Upper lobe of right lung (tissue), 1 donor: ENCODE results near the gene ANKRD12. TPM values are rescaled to one million over a fixed set of nuclear protein-coding genes. Genes with fewer than 3 reads are reported as not detected.

ENCODE experiments used
- ATAC-seq: fragments of 200-7000 bp; cut with Tn5 transposase; one replicate; pipeline ENCODE4 v1.9.1; 2020; ENCODE audit warnings: mild to moderate bottlenecking, moderate library complexity
- DNase-seq: peaks from one replicate; pipeline ENCODE4 v3.0.0-alpha.2; 2020
- H3K27ac ChIP-seq: fragments of 200-600 bp; one replicate; pipeline ENCODE4 v1.8.0; 2022
- H3K27me3 ChIP-seq: fragments of 200-600 bp; one replicate; pipeline ENCODE4 v1.8.0; 2022; ENCODE audit warnings: mild to moderate bottlenecking
- H3K36me3 ChIP-seq: fragments of 200-600 bp; one replicate; pipeline ENCODE4 v1.8.0; 2022
- H3K4me1 ChIP-seq: fragments of 200-600 bp; one replicate; pipeline ENCODE4 v1.8.0; 2022
- H3K4me3 ChIP-seq: fragments of 200-600 bp; one replicate; pipeline ENCODE4 v1.8.0; 2022; ENCODE audit warnings: mild to moderate bottlenecking
- H3K9me3 ChIP-seq: fragments of 200-600 bp; one replicate; pipeline ENCODE4 v1.8.0; 2022
- CTCF ChIP-seq: fragments of 200-600 bp; IDR thresholded peaks from one replicate; pipeline ENCODE4 v1.8.0; 2022; ENCODE audit warnings: antibody characterized with exemption
- intact Hi-C: fragments of 100-400 bp; cut with DNase I; formaldehyde crosslinking; loops from one replicate; pipeline ENCODE4 v1.11.0; 2022
- total RNA-seq: library from RNA; stranded (reverse); fragmentation: NEBNext Ultra II Directional; extraction: Animal tissue kit (Norgen Biotek cat#: 25700); gene quantifications from one replicate; pipeline ENCODE4 v1.2.1, GENCODE V29; 2021
- donor health status: DM: no; HTN: yes; CAD: no; lungs with severe emphysema.

The ANKRD12 gene
- total RNA-seq, 1 donor from 2014 or later: 74.2 TPM

DNA sequence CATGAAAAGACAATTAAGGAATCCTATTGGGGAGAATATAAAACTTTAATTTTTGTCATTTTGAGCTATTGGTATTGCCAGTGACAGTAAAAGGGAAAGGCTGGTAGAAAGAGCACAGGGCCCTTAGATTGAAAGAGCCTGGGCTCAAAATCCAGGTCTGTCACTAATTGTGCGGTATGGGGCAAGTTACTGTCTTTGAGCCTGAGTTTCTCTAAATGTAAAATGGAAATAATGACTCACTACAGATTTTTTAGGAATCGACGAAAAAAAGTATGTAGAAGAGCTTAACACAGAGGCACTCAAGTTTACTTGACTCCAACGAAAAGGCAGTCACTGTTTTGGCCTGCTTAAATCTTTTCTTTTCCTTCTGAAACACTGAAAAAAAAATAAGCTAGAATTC lies 27.1 kb upstream of the ANKRD12 start:
- ATAC-seq (no peak), DNase-seq (no peak)
- Histone ChIP-seq H3K27me3 (no peaks in the 10 kb centered on the region), H3K4me1 (peaks cover 77% of the 10 kb centered on the region), H3K27ac (no peak overlapping the region), H3K4me3 (no peak overlapping the region), H3K36me3 (no peaks in the 10 kb centered on the region), H3K9me3 (no peaks in the 10 kb centered on the region)
- TF ChIP-seq CTCF: no peak
- intact Hi-C loops: no loop called here

GRCh38 chr18:9113468-9114149 lies 23.0 kb upstream of the ANKRD12 start:
- H3K36me3 ChIP-seq: no peaks in the 10 kb centered on the region
- no peaks in the 10 kb centered on the region for H3K27me3 ChIP-seq
- intact Hi-C loops: no loop called here
- DNase-seq: no peak
- no peak for TF ChIP-seq CTCF
- ATAC-seq: no peak
- peak overlapping the region; percentile 58 for H3K27ac ChIP-seq
- H3K4me3 ChIP-seq: no peak overlapping the region
- H3K4me1 ChIP-seq: peaks cover 68% of the 10 kb centered on the region
- H3K9me3 ChIP-seq: no peaks in the 10 kb centered on the region

DNA sequence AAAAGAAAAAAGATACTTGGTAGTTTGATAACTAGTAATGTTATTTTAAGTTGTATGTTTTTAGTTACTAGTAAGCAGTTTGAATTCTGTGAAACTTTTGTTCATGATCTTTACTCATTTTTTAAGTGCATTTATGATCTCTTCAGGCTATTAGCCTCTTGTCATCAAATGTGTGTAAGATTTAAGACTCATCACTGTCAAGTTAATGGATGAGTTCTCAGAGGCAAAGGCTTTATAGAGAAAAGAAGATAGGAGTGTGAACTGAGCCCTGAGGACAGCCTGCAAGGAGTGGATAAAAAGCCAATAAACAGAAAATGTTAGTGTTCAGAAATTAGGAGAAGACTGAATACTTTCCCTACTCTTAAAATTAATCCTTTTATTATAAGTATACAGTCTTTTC lies 20.6 kb upstream of the ANKRD12 start:
- H3K4me1 ChIP-seq: peaks cover 67% of the 10 kb centered on the region
- intact Hi-C loops: no loop called here
- no peaks in the 10 kb centered on the region for H3K9me3 ChIP-seq
- no peak for TF ChIP-seq CTCF
- ATAC-seq (no peak), DNase-seq (no peak)
- no peak overlapping the region for H3K27ac ChIP-seq
- peaks cover 22% of the 10 kb centered on the region for H3K36me3 ChIP-seq
- no peaks in the 10 kb centered on the region for H3K27me3 ChIP-seq
- H3K4me3 ChIP-seq: no peak overlapping the region

DNA sequence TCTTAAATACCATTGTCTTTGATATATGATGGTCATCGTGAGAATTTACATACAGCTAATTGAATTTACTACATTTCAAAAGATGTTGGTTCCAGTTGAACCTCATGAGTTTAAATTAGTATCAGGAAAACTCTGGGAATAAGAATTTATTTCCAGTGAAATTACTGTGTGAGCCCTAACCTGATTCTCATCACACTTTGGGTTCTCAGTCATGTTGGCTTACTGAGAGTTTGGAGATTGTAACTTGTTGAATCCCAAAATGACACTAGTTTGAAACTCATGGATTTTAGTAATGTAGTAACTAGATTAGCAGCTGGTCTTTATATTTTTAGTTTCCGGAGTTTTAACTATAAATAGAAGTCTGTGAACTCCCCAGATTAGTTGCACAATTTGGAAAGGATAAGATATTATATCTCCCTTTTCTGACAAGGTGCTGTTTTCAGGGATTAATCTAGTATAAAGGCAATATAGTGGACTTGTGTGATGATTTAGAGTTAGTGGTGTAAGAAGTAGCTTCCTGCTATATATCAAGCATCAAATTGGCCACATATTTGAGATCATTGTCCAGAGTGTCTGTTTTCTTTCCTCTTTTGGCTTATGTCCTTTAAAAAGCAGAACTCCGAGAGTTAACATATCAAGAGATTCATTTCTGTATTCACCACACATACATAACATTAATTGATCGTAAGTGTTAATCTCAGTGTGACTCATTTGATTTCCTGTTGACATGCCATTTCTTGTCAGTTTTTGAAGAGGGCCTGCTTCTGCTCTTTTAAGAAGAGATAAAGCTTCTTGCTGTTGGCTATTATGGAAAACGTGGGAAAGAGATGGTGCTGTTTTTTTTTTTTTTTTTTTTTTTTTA lies 18.4 kb upstream of the ANKRD12 start:
- TF ChIP-seq CTCF: no peak
- no peak for DNase-seq
- peak; percentile 68 for ATAC-seq
- H3K27ac ChIP-seq: peak overlapping the region; percentile 79
- no peaks in the 10 kb centered on the region for H3K9me3 ChIP-seq
- peaks cover 60% of the 10 kb centered on the region for H3K4me1 ChIP-seq
- intact Hi-C loops: no loop called here
- H3K36me3 ChIP-seq: peaks cover 43% of the 10 kb centered on the region
- H3K27me3 ChIP-seq: no peaks in the 10 kb centered on the region
- peak overlapping the region; percentile 11 for H3K4me3 ChIP-seq

GRCh38 chr18:9120796-9121195 lies 15.8 kb upstream of the ANKRD12 start:
- ATAC-seq: no peak
- Histone ChIP-seq H3K4me3 (no peak overlapping the region), H3K27ac (no peak overlapping the region), H3K9me3 (no peaks in the 10 kb centered on the region), H3K27me3 (no peaks in the 10 kb centered on the region), H3K4me1 (peaks cover 49% of the 10 kb centered on the region), H3K36me3 (peaks cover 50% of the 10 kb centered on the region)
- no peak for DNase-seq
- TF ChIP-seq CTCF: no peak
- intact Hi-C loops: no loop called here
